Peyer's patch (tissue), 4 donors: ENCODE measurements around the gene NHSL2. TPM values are rescaled to one million over a fixed set of nuclear protein-coding genes. Genes with fewer than 3 reads are reported as not detected.

Experiments used
- DNase-seq, 3 donors: peaks; one replicate each; pipeline ENCODE4 v3.0.0-alpha.2; 2017 to 2019
- H3K27ac ChIP-seq, 4 donors: fragments of 200-600 bp; sonication (generic); one replicate each; pipeline ENCODE4 v1.5.1; 2016 to 2019
- H3K27me3 ChIP-seq, 2 donors: fragments of 200-600 bp; sonication (generic); one replicate each; pipeline ENCODE4 v1.5.1; 2019
- H3K36me3 ChIP-seq, 3 donors: fragments of 200-600 bp; sonication (generic); one replicate each; pipeline ENCODE4 v1.5.1; 2016 to 2019
- H3K4me1 ChIP-seq, 4 donors: fragments of 200-600 bp; sonication (generic); one replicate each; pipeline ENCODE4 v1.5.1; 2016 to 2019
- H3K4me3 ChIP-seq, 4 donors: fragments of 200-600 bp; sonication (generic); 1 replicate in 3 of 4; 2 replicates in 1 of 4; pipeline ENCODE4 v1.5.1; 2016 to 2019; ENCODE audit warnings: mild to moderate bottlenecking in 1 of 4
- H3K9me3 ChIP-seq, 4 donors: fragments of 200-600 bp; sonication (generic); one replicate each; pipeline ENCODE4 v1.5.1; 2016 to 2019; ENCODE audit warnings: mild to moderate bottlenecking in 1 of 4
- POLR2A ChIP-seq, 2 donors: fragments of 450-650 bp; IDR thresholded peaks; one replicate each; pipeline ENCODE4 v1.5.1; 2017; ENCODE audit warnings: antibody characterized with exemption in 2 of 2, mild to moderate bottlenecking in 2 of 2, moderate library complexity in 2 of 2
- total RNA-seq, 4 donors: library from RNA; depleted of rRNA; stranded (reverse); fragments of >200 nt; gene quantifications; one replicate each; pipeline ENCODE4 v1.1.0, GENCODE V29; 2016
- TF ChIP-seq, protein P1 (sequence below), 6 experiments: fragments of 450-650 bp in 4 of 6; fragments of 200-600 bp in 2 of 6; sonication (generic) in 1 of 6; IDR thresholded peaks; one replicate each; pipeline ENCODE4 v1.5.1; 2017 to 2019; ENCODE audit warnings: antibody characterized with exemption in 6 of 6, mild to moderate bottlenecking in 3 of 6, moderate library complexity in 1 of 6

NHSL2 gene
- total RNA-seq, 4 donors from 2014 or later, result 0.53 to 2.9 (median 2.2) TPM

- no peaks in the 10 kb centered on the region for H3K9me3 ChIP-seq
- no peak overlapping the region for H3K4me3 ChIP-seq
- TF ChIP-seq, protein P1, sequence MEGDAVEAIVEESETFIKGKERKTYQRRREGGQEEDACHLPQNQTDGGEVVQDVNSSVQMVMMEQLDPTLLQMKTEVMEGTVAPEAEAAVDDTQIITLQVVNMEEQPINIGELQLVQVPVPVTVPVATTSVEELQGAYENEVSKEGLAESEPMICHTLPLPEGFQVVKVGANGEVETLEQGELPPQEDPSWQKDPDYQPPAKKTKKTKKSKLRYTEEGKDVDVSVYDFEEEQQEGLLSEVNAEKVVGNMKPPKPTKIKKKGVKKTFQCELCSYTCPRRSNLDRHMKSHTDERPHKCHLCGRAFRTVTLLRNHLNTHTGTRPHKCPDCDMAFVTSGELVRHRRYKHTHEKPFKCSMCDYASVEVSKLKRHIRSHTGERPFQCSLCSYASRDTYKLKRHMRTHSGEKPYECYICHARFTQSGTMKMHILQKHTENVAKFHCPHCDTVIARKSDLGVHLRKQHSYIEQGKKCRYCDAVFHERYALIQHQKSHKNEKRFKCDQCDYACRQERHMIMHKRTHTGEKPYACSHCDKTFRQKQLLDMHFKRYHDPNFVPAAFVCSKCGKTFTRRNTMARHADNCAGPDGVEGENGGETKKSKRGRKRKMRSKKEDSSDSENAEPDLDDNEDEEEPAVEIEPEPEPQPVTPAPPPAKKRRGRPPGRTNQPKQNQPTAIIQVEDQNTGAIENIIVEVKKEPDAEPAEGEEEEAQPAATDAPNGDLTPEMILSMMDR (IDR thresholded peaks at IDR 0.05), result no peak
- no peak for TF ChIP-seq POLR2A (IDR thresholded peaks at IDR 0.05)
- H3K4me1 ChIP-seq, result no peaks in the 10 kb centered on the region
- no peaks in the 10 kb centered on the region for H3K36me3 ChIP-seq
- no peaks in the 10 kb centered on the region for H3K27me3 ChIP-seq
- DNase-seq, result no peak
- H3K27ac ChIP-seq, result no peak overlapping the region
These were observed 173.5 kb downstream of the NHSL2 start for GRCh38 chrX:72084114-72084513.

DNA sequence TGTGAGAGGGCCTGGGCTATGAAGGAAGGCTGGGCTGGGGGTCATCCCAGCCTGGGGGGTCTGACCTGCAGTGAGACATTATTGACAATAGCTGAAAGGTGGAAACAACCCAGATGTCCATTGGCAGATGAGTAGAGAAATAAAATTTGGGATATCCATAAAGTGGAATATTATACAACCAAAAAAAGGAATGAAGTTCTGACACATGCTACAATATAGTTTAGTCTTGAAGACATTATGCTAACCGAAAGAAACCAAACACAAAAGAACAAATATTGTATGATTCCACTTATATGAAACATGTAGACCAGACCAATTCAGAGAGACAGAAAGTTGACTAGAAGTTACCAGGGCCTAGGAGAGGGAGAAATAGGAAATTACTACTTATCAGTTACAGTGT is 176.3 kb downstream of the NHSL2 start:
- Histone ChIP-seq H3K9me3 (no peaks in the 10 kb centered on the region), H3K4me1 (no peaks in the 10 kb centered on the region), H3K27me3 (no peaks in the 10 kb centered on the region), H3K4me3 (no peak overlapping the region), H3K36me3 (no peaks in the 10 kb centered on the region), H3K27ac (no peak overlapping the region)
- TF ChIP-seq, protein P1 (IDR thresholded peaks at IDR 0.05), result no peak
- no peak for TF ChIP-seq POLR2A (IDR thresholded peaks at IDR 0.05)
- DNase-seq, result no peak

- Histone ChIP-seq H3K9me3 (no peaks in the 10 kb centered on the region), H3K27ac (no peak overlapping the region), H3K36me3 (no peaks in the 10 kb centered on the region), H3K4me3 (no peak overlapping the region), H3K4me1 (no peaks in the 10 kb centered on the region), H3K27me3 (no peaks in the 10 kb centered on the region)
- no peak for DNase-seq
- TF ChIP-seq, protein P1 (IDR thresholded peaks at IDR 0.05), result no peak
- no peak for TF ChIP-seq POLR2A (IDR thresholded peaks at IDR 0.05)
These were observed 178.1 kb downstream of the NHSL2 start for GRCh38 chrX:72088761-72089160.

DNA sequence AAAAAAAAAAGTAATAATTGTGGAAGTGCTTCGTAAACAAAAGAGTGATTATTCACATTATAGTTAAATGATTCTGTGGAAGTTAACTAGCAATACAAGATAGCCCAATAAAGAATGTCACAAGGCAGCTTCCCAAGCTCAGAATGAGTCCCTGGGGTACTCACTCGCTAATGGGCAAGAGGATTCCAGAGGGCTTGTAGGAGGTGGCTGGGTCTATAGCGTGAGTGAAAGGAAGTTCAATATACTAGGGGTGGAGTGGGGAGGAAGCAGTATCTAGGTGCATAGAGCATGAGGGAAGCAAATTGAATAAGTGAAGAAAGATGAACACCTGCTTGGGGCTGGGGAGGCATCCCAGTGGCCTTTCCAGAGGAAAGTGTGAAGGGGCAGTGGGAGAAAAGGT is 178.6 kb downstream of the NHSL2 start:
- DNase-seq, result no peak
- no peaks in the 10 kb centered on the region for H3K27me3 ChIP-seq
- no peaks in the 10 kb centered on the region for H3K36me3 ChIP-seq
- no peak overlapping the region for H3K27ac ChIP-seq
- no peaks in the 10 kb centered on the region for H3K9me3 ChIP-seq
- no peak overlapping the region for H3K4me3 ChIP-seq
- TF ChIP-seq, protein P1 (IDR thresholded peaks at IDR 0.05), result no peak
- no peak for TF ChIP-seq POLR2A (IDR thresholded peaks at IDR 0.05)
- H3K4me1 ChIP-seq, result no peaks in the 10 kb centered on the region

- no peak overlapping the region for H3K27ac ChIP-seq
- H3K9me3 ChIP-seq, result no peaks in the 10 kb centered on the region
- no peaks in the 10 kb centered on the region for H3K36me3 ChIP-seq
- H3K27me3 ChIP-seq, result no peaks in the 10 kb centered on the region
- H3K4me3 ChIP-seq, result no peak overlapping the region
- peak in 2 of 3 donors; percentile 24 to 74 for DNase-seq
- TF ChIP-seq, protein P1 (IDR thresholded peaks at IDR 0.05), result no peak
- TF ChIP-seq POLR2A (IDR thresholded peaks at IDR 0.05), result no peak
- H3K4me1 ChIP-seq, result no peaks in the 10 kb centered on the region
These were observed 184.2 kb downstream of the NHSL2 start for GRCh38 chrX:72094894-72095293.

- H3K27ac ChIP-seq, result no peak overlapping the region
- no peaks in the 10 kb centered on the region for H3K4me1 ChIP-seq
- TF ChIP-seq POLR2A (IDR thresholded peaks at IDR 0.05), result no peak
- TF ChIP-seq, protein P1 (IDR thresholded peaks at IDR 0.05), result no peak
These were observed 184.7 kb downstream of the NHSL2 start for GRCh38 chrX:72095370-72095769.

More at GRCh38 chrX:72095370-72095769, 184.7 kb downstream of the NHSL2 start:
- no peak for DNase-seq
- Histone ChIP-seq H3K9me3 (no peaks in the 10 kb centered on the region), H3K4me3 (no peak overlapping the region), H3K27me3 (no peaks in the 10 kb centered on the region), H3K36me3 (no peaks in the 10 kb centered on the region)
